ENCODE results near the gene GABRG2.

GRCh38 chr5:162078805-162079204 is 11.2 kb downstream of the GABRG2 start:
- TF ChIP-seq, protein P1, sequence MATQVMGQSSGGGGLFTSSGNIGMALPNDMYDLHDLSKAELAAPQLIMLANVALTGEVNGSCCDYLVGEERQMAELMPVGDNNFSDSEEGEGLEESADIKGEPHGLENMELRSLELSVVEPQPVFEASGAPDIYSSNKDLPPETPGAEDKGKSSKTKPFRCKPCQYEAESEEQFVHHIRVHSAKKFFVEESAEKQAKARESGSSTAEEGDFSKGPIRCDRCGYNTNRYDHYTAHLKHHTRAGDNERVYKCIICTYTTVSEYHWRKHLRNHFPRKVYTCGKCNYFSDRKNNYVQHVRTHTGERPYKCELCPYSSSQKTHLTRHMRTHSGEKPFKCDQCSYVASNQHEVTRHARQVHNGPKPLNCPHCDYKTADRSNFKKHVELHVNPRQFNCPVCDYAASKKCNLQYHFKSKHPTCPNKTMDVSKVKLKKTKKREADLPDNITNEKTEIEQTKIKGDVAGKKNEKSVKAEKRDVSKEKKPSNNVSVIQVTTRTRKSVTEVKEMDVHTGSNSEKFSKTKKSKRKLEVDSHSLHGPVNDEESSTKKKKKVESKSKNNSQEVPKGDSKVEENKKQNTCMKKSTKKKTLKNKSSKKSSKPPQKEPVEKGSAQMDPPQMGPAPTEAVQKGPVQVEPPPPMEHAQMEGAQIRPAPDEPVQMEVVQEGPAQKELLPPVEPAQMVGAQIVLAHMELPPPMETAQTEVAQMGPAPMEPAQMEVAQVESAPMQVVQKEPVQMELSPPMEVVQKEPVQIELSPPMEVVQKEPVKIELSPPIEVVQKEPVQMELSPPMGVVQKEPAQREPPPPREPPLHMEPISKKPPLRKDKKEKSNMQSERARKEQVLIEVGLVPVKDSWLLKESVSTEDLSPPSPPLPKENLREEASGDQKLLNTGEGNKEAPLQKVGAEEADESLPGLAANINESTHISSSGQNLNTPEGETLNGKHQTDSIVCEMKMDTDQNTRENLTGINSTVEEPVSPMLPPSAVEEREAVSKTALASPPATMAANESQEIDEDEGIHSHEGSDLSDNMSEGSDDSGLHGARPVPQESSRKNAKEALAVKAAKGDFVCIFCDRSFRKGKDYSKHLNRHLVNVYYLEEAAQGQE (IDR thresholded peaks at IDR 0.05; ENCODE audit: insufficient read depth in 1 of 2, low read depth in 2 of 2, low read length in 1 of 2) = no peak
- no peak for TF ChIP-seq SIN3A (IDR thresholded peaks at IDR 0.05; ENCODE audit: borderline replicate concordance, insufficient read depth, low read depth, low read length)
